ENCODE data around the gene HNRNPDL.

- no peak for TF ChIP-seq FOS (IDR thresholded peaks at IDR 0.05; ENCODE audit: low read depth, low read length)
- no peak for TF ChIP-seq POLR2A (IDR thresholded peaks at IDR 0.05; ENCODE audit: low read depth, low read length)
- TF ChIP-seq CTCF (conservative IDR thresholded peaks at IDR 0.05; ENCODE audit: low read depth, low read length) = no peak
- TF ChIP-seq ELK1 (IDR thresholded peaks at IDR 0.05; ENCODE audit: borderline replicate concordance, low read depth, low read length) = no peak
- TF ChIP-seq MXI1 (IDR thresholded peaks at IDR 0.05; ENCODE audit: borderline replicate concordance, low read depth, low read length) = no peak
- TF ChIP-seq RCOR1 (IDR thresholded peaks at IDR 0.05; ENCODE audit: insufficient replicate concordance, low read length) = no peak
- TF ChIP-seq MAFK (IDR thresholded peaks at IDR 0.05; ENCODE audit: low read depth, low read length) = no peak
- no peak for TF ChIP-seq NFE2L2 (IDR thresholded peaks at IDR 0.05; ENCODE audit: low read depth, low read length)
Observed at GRCh38 chr4:82430964-82431745, 893 bp upstream of the HNRNPDL start.

All from IMR-90 (cell line).